HT1080 (cell line): ENCODE data around the gene NRSN2. TPM values are rescaled to one million over a fixed set of nuclear protein-coding genes. Genes with fewer than 3 reads are reported as not detected.

Source experiments
- DNase-seq: peaks from one replicate; pipeline ENCODE4 v3.0.0-alpha.2; 2015; ENCODE audit warnings: low read depth
- polyA plus RNA-seq, 2 experiments: library from polyadenylated mRNA; depleted of rRNA; stranded (reverse); fragments of >200 nt; gene quantifications; 2 replicates each; pipeline ENCODE4 v1.2.3, GENCODE V29; 2015
- total RNA-seq: library from RNA; depleted of rRNA; stranded (reverse); fragments of >200 nt; shearing (Covaris generic); gene quantifications from 2 replicates; pipeline ENCODE4 v1.2.3, GENCODE V29; 2014; rRNA removed

The NRSN2 gene
- total RNA-seq, result 18.8 and 21.7 TPM in 2 replicates
- polyA plus RNA-seq (2015; cell fraction: cytosol; rRNA removed), result 16.3 and 29.9 TPM in 2 replicates
- polyA plus RNA-seq (2015; cell fraction: nucleus; rRNA removed), result 9.4 and 9.9 TPM in 2 replicates

GRCh38 chr20:346640-347316, at the start of gene NRSN2:
Gene NRSN2, plus strand, starts transcription at chr20:347111. Its CDS starts 2,533 bp downstream, at chr20:349644.
- no peak for DNase-seq

GRCh38 chr20:297925-298775, 48.8 kb upstream of the NRSN2 start:
- peak; percentile 51 for DNase-seq

- DNase-seq, result no peak
These were observed 48.0 kb upstream of the NRSN2 start for GRCh38 chr20:298776-299391.

- DNase-seq, result no peak
These were observed 46.4 kb upstream of the NRSN2 start for GRCh38 chr20:300345-300990.

- DNase-seq, result no peak
These were observed 44.7 kb upstream of the NRSN2 start for GRCh38 chr20:301886-302848.

- DNase-seq, result no peak
These were observed 41.2 kb upstream of the NRSN2 start for GRCh38 chr20:305745-306144.

- no peak for DNase-seq
These were observed 38.4 kb upstream of the NRSN2 start for GRCh38 chr20:308427-309038.

- DNase-seq, result peak; percentile 61
These were observed 37.5 kb upstream of the NRSN2 start for GRCh38 chr20:309306-309840.

GRCh38 chr20:309841-310644, 36.9 kb upstream of the NRSN2 start:
- DNase-seq, result peak; percentile 100

- DNase-seq, result no peak
These were observed 36.3 kb upstream of the NRSN2 start for GRCh38 chr20:310645-311044.

- DNase-seq, result no peak
These were observed 35.3 kb upstream of the NRSN2 start for GRCh38 chr20:311609-312008.

GRCh38 chr20:312067-312466, 34.8 kb upstream of the NRSN2 start:
- DNase-seq, result no peak

GRCh38 chr20:312866-313265, 34.0 kb upstream of the NRSN2 start:
- DNase-seq, result no peak

- DNase-seq, result no peak
These were observed 33.5 kb upstream of the NRSN2 start for GRCh38 chr20:313402-313801.

GRCh38 chr20:313948-314347, 33.0 kb upstream of the NRSN2 start:
- DNase-seq, result peak; percentile 80

GRCh38 chr20:316316-317068, 30.4 kb upstream of the NRSN2 start:
- DNase-seq, result no peak

GRCh38 chr20:324177-325044, 22.5 kb upstream of the NRSN2 start:
- peak; percentile 94 for DNase-seq
